Smooth muscle cell (in vitro differentiated cells): ENCODE results near the gene LACC1. TPM values are rescaled to one million over a fixed set of nuclear protein-coding genes. Genes with fewer than 3 reads are reported as not detected.

Source experiments
- DNase-seq: peaks from one replicate; lab custom pipeline; 2025; ENCODE audit not compliant: unreplicated experiment; lab: John Stamatoyannopoulos, UW
- H2AFZ ChIP-seq: fragments of 200-600 bp; sonication (generic); 2 replicates; pipeline ENCODE4 v1.6.0; 2016; ENCODE audit warnings: antibody characterized with exemption, low read depth, mild to moderate bottlenecking
- H3F3A ChIP-seq: fragments of 200-600 bp; sonication (generic); 2 replicates; pipeline ENCODE4 v1.6.0; 2017; ENCODE audit warnings: antibody characterized with exemption, low read depth
- H3K27ac ChIP-seq: fragments of 200-600 bp; sonication (generic); 2 replicates; pipeline ENCODE4 v1.5.1; 2016; ENCODE audit warnings: low read depth, mild to moderate bottlenecking
- H3K27me3 ChIP-seq: fragments of 200-600 bp; sonication (generic); 2 replicates; pipeline ENCODE4 v1.6.1; 2016; ENCODE audit warnings: low read depth, mild to moderate bottlenecking
- H3K36me3 ChIP-seq: fragments of 200-600 bp; sonication (generic); 2 replicates; pipeline ENCODE4 v1.5.1; 2016; ENCODE audit warnings: low read depth
- H3K4me1 ChIP-seq: fragments of 200-600 bp; sonication (generic); 2 replicates; pipeline ENCODE4 v1.5.1; 2016; ENCODE audit warnings: low read depth
- H3K4me2 ChIP-seq: fragments of 200-600 bp; sonication (generic); 2 replicates; pipeline ENCODE4 v1.6.0; 2016; ENCODE audit warnings: mild to moderate bottlenecking
- H3K4me3 ChIP-seq: fragments of 200-600 bp; sonication (generic); 2 replicates; pipeline ENCODE4 v1.5.1; 2016; ENCODE audit warnings: mild to moderate bottlenecking
- H3K79me2 ChIP-seq: fragments of 200-600 bp; sonication (generic); 2 replicates; pipeline ENCODE4 v1.6.0; 2016; ENCODE audit warnings: low read depth, mild to moderate bottlenecking
- H3K9ac ChIP-seq: fragments of 200-600 bp; sonication (generic); 2 replicates; pipeline ENCODE4 v1.6.0; 2016; ENCODE audit warnings: low read depth
- H3K9me3 ChIP-seq: fragments of 200-600 bp; sonication (generic); replicated peaks from 2 replicates; pipeline ENCODE4 v1.5.1; 2016; ENCODE audit warnings: low read depth
- H4K20me1 ChIP-seq: fragments of 200-600 bp; sonication (generic); 2 replicates; pipeline ENCODE4 v1.6.0; 2016; ENCODE audit warnings: low read depth
- whole genome bisulfite sequencing: methylation state at CpG from one replicate; pipeline ENCODE4 v1.1.7; 2016; ENCODE audit warnings: low lambda C conversion rate; 5-methylcytosine and 5-hydroxymethylcytosine counted together
- polyA plus RNA-seq: library from polyadenylated mRNA; unstranded; fragments of >200 nt; fragmentation: Nextera tagmentation; extraction: Ambion mirVana; gene quantifications from 2 replicates; pipeline ENCODE4 v1.2.1, GENCODE V29; 2016
- total RNA-seq: library from RNA; depleted of rRNA; stranded (reverse); fragments of >200 nt; gene quantifications from 2 replicates; pipeline ENCODE4 v1.2.3, GENCODE V29; 2014
- TF ChIP-seq, protein P1 (sequence below): fragments of 200-600 bp; sonication (generic); IDR thresholded peaks from 2 replicates; pipeline ENCODE4 v1.5.1; 2017; ENCODE audit warnings: borderline replicate concordance, mild to moderate bottlenecking, antibody characterized with exemption; ENCODE audit not compliant: insufficient read depth, poor library complexity, severe bottlenecking

Gene LACC1
- total and polyA plus RNA-seq, 2 experiments from 2014 or later = 2.0 to 6.8 TPM

DNA sequence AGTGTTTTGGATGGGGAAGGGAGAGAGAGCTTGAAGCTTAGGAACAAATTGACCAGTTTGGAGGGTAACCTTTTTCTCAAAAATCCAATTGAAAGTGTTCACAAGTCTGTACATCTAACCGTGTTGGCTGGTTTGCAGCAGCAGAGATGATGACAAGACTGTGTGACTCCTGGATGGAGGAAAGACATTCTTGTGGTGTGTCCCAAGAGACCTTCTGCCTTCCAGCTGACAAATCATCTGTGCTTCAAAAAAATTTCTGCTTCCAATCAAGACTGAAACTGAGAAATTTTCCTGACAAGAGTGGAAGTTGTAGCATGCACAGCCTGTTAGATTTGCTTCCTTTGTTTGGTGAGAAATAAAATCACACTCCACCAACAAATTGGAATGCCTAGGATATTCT is 56.2 kb downstream of the LACC1 start:
- H3K27ac ChIP-seq = no peak overlapping the region
- no peak overlapping the region for H3K9ac ChIP-seq
- H3K9me3 ChIP-seq = no peaks in the 10 kb centered on the region
- no peak overlapping the region for H3K4me2 ChIP-seq
- no peaks in the 10 kb centered on the region for H3K4me1 ChIP-seq
- H3F3A ChIP-seq = no peaks in the 10 kb centered on the region
- 50% methylated on average over 1 of the region's 1 CpG for WGBS
- H2AFZ ChIP-seq = no peak overlapping the region
- no peaks in the 10 kb centered on the region for H3K79me2 ChIP-seq
- no peaks in the 10 kb centered on the region for H3K27me3 ChIP-seq
- H3K4me3 ChIP-seq = no peak overlapping the region
- no peaks in the 10 kb centered on the region for H3K36me3 ChIP-seq
- TF ChIP-seq, protein P1, sequence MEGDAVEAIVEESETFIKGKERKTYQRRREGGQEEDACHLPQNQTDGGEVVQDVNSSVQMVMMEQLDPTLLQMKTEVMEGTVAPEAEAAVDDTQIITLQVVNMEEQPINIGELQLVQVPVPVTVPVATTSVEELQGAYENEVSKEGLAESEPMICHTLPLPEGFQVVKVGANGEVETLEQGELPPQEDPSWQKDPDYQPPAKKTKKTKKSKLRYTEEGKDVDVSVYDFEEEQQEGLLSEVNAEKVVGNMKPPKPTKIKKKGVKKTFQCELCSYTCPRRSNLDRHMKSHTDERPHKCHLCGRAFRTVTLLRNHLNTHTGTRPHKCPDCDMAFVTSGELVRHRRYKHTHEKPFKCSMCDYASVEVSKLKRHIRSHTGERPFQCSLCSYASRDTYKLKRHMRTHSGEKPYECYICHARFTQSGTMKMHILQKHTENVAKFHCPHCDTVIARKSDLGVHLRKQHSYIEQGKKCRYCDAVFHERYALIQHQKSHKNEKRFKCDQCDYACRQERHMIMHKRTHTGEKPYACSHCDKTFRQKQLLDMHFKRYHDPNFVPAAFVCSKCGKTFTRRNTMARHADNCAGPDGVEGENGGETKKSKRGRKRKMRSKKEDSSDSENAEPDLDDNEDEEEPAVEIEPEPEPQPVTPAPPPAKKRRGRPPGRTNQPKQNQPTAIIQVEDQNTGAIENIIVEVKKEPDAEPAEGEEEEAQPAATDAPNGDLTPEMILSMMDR = no peak
- no peak for DNase-seq
- H4K20me1 ChIP-seq = no peaks in the 10 kb centered on the region

DNA sequence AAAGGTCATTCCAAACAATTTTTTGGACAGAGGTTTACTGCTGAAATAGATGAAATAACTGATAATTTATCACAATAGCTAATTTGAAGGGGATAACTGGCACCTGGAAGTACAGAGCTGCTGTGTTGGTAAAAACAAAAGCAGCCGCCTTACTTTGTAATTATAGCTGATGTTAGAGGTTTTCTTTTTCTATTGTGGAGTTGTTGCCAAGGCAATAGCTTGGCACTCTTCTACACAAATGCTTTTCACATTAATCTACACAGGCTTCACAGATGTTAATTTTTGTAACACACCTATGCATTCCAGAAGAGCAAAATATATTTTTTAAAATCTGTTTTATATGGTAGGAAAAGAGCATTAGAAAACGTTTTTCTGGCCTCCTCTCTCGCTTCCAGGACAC is 56.9 kb downstream of the LACC1 start:
- no peak for DNase-seq

DNA sequence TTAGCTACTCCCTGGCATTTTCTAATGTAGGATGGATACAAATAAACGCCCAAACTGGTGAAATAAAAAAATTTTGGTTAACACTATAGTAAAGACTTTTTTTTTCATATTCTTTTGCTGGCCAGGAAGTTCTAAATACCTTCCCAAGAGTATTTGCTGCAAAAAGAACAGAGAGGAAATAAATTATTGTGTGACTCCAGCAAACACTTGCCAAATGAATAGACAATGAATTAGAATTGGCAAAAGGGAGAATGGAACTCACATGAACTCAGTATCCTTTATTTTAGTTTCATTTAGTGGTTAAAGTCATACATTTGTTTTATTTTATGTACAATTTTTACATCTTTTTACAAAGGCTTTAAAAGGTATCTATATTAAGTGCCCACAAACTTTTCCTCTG is 58.1 kb downstream of the LACC1 start:
- H4K20me1 ChIP-seq = no peaks in the 10 kb centered on the region
- no peaks in the 10 kb centered on the region for H3K36me3 ChIP-seq
- TF ChIP-seq, protein P1 = no peak
- DNase-seq = no peak
- H3K27ac ChIP-seq = no peak overlapping the region
- no peak overlapping the region for H3K4me2 ChIP-seq
- H3K9me3 ChIP-seq = no peaks in the 10 kb centered on the region
- H3K27me3 ChIP-seq = no peaks in the 10 kb centered on the region
- H3K4me3 ChIP-seq = no peak overlapping the region
- H2AFZ ChIP-seq = no peak overlapping the region
- H3F3A ChIP-seq = no peaks in the 10 kb centered on the region
- no peak overlapping the region for H3K9ac ChIP-seq
- H3K79me2 ChIP-seq = no peaks in the 10 kb centered on the region
- WGBS = 88% methylated on average over 1 of the region's 1 CpG
- H3K4me1 ChIP-seq = no peaks in the 10 kb centered on the region

More for the DNA sequence above, 56.9 kb downstream of the LACC1 start:
- no peaks in the 10 kb centered on the region for H3K36me3 ChIP-seq
- H2AFZ ChIP-seq = no peak overlapping the region
- H3K9ac ChIP-seq = no peak overlapping the region
- H3K27me3 ChIP-seq = no peaks in the 10 kb centered on the region
- no peak overlapping the region for H3K27ac ChIP-seq
- no peak overlapping the region for H3K4me3 ChIP-seq
- no peaks in the 10 kb centered on the region for H3F3A ChIP-seq
- H3K4me2 ChIP-seq = no peak overlapping the region
- no peaks in the 10 kb centered on the region for H3K4me1 ChIP-seq
- 76% methylated on average over 3 of the region's 3 CpGs for WGBS
- H3K79me2 ChIP-seq = no peaks in the 10 kb centered on the region
- TF ChIP-seq, protein P1 = no peak
- no peaks in the 10 kb centered on the region for H4K20me1 ChIP-seq
- H3K9me3 ChIP-seq = no peaks in the 10 kb centered on the region

DNA sequence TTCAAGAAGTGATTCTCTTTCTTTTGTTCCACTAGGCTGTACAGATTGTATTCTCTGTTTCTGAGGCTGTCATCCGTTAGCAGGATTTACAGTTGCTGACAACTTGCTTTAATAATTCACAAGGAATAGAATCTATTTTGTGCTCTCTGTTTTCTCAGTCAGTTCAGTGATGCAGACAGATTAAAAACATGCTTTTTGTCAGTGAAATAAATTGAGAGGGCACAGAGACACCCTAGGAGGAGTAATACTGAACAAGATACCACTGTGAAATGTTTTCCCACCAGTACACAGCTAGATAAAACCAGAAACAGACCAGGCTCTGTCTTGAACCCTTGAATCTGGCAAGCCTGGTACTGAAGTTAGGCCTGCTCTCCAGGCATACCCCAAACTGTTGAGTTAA is 58.7 kb downstream of the LACC1 start:
- Histone ChIP-seq H3K4me3 (no peak overlapping the region), H4K20me1 (no peaks in the 10 kb centered on the region), H3K27me3 (no peaks in the 10 kb centered on the region), H3K79me2 (no peaks in the 10 kb centered on the region), H3K36me3 (no peaks in the 10 kb centered on the region), H3K9me3 (no peaks in the 10 kb centered on the region), H3F3A (no peaks in the 10 kb centered on the region), H3K4me1 (no peaks in the 10 kb centered on the region), H3K27ac (no peak overlapping the region), H3K4me2 (no peak overlapping the region), H3K9ac (no peak overlapping the region), H2AFZ (no peak overlapping the region)
- TF ChIP-seq, protein P1 = no peak
- 72% methylated on average over 1 of the region's 1 CpG for WGBS
- DNase-seq = no peak
